HepG2 (cell line): ENCODE results near the gene HS3ST2. TPM values are rescaled to one million over a fixed set of nuclear protein-coding genes. Genes with fewer than 3 reads are reported as not detected.

ENCODE experiments used
- GABPB1 ChIP-seq: IDR thresholded peaks from 2 replicates; pipeline ENCODE4 v1.6.1; 2016; ENCODE audit warnings: mild to moderate bottlenecking, missing genetic modification reagents, moderate library complexity, missing compliant biosample characterization
- MAFF ChIP-seq: IDR thresholded peaks from 2 replicates; pipeline ENCODE4 v1.6.1; 2011; ENCODE audit warnings: low read depth, low read length, improper control_type of control experiment
- MEIS1 ChIP-seq: sonication (generic); formaldehyde crosslinking; IDR thresholded peaks from 2 replicates; pipeline ENCODE4 v1.9.0; 2021; ENCODE audit warnings: mild to moderate bottlenecking, missing genetic modification reagents, moderate library complexity, borderline replicate concordance
- MLXIP ChIP-seq: sonication (generic); formaldehyde crosslinking; IDR thresholded peaks from 2 replicates; pipeline ENCODE4 v1.9.0; 2021; ENCODE audit warnings: missing genetic modification reagents, borderline replicate concordance
- PHB2 ChIP-seq: fragments of 450-650 bp; IDR thresholded peaks from 2 replicates; pipeline ENCODE4 v1.6.1; 2018; ENCODE audit not compliant: partially characterized antibody
- SOX5 ChIP-seq: IDR thresholded peaks from 2 replicates; pipeline ENCODE4 v1.6.1; 2016; ENCODE audit warnings: borderline replicate concordance
- TGIF2 ChIP-seq: IDR thresholded peaks from 2 replicates; pipeline ENCODE4 v1.6.1; 2016; ENCODE audit warnings: control low read depth, missing compliant biosample characterization
- ZNF326 ChIP-seq: sonication (generic); formaldehyde crosslinking; IDR thresholded peaks from 2 replicates; pipeline ENCODE4 v1.4.0; 2020; ENCODE audit warnings: missing genetic modification reagents, borderline replicate concordance
- ZNF362 ChIP-seq: sonication (generic); formaldehyde crosslinking; IDR thresholded peaks from 2 replicates; pipeline ENCODE4 v1.4.0; 2020; ENCODE audit warnings: missing genetic modification reagents, mild to moderate bottlenecking, borderline replicate concordance
- ZNF460 ChIP-seq: sonication (generic); formaldehyde crosslinking; IDR thresholded peaks from 2 replicates; pipeline ENCODE4 v1.5.1; 2020; ENCODE audit warnings: missing genetic modification reagents, mild to moderate bottlenecking, borderline replicate concordance
- ZNF563 ChIP-seq: sonication (generic); formaldehyde crosslinking; IDR thresholded peaks from 2 replicates; pipeline ENCODE4 v1.8.0; 2022; ENCODE audit warnings: mild to moderate bottlenecking, moderate library complexity, missing genetic modification reagents
- ZNF570 ChIP-seq: sonication (generic); formaldehyde crosslinking; IDR thresholded peaks from 2 replicates; pipeline ENCODE4 v1.4.0; 2020; ENCODE audit warnings: mild to moderate bottlenecking, missing genetic modification reagents, borderline replicate concordance
- ZNF710 ChIP-seq: sonication (generic); formaldehyde crosslinking; IDR thresholded peaks from 2 replicates; pipeline ENCODE4 v1.5.0; 2020; ENCODE audit warnings: mild to moderate bottlenecking, missing genetic modification reagents, borderline replicate concordance
- polyA plus RNA-seq, 8 experiments: library from polyadenylated mRNA; depleted of rRNA in 3 of 8; stranded (reverse) in 7 of 8; unstranded in 1 of 8; fragments of >200 nt; fragmentation: Illumina TruSeq in 4 of 8; extraction: Trizol in 4 of 8; gene quantifications; 2 replicates each; pipeline versions ENCODE4 v1.2.1 to v1.2.3, GENCODE V29; 2011 to 2016; ENCODE audit warnings: low read depth in 4 of 8, missing spikeins in 1 of 8, mixed read lengths in 1 of 8; ENCODE audit not compliant: insufficient read depth in 1 of 8
- total RNA-seq, 5 experiments: library from RNA; depleted of rRNA; stranded (reverse); fragments of >200 nt; fragmentation: Illumina TruSeq; extraction: Trizol; gene quantifications; 2 replicates each; pipeline ENCODE4 v1.2.3, GENCODE V29; 2016; ENCODE audit warnings: low read depth in 1 of 5

HS3ST2 gene
- total and polyA plus RNA-seq, 2 of the 13 experiments (the other 11 are each of a cell fraction or from before 2014, with no cell fraction given): not detected

- no peak for TF ChIP-seq TGIF2 (CRISPR knock-in tag)
- no peak for TF ChIP-seq ZNF563
- no peak for TF ChIP-seq ZNF362 (CRISPR knock-in tag)
- TF ChIP-seq MAFF: no peak
- TF ChIP-seq ZNF460: no peak
- TF ChIP-seq GABPB1: no peak
- no peak for TF ChIP-seq ZNF326 (CRISPR knock-in tag)
- TF ChIP-seq PHB2: no peak
- no peak for TF ChIP-seq MLXIP (CRISPR knock-in tag)
- TF ChIP-seq ZNF710 (CRISPR knock-in tag): no peak
- TF ChIP-seq ZNF570: no peak
- TF ChIP-seq SOX5 (CRISPR knock-in tag): no peak
- no peak for TF ChIP-seq MEIS1 (CRISPR knock-in tag)
Observed at GRCh38 chr16:22879466-22879865, 65.5 kb downstream of the HS3ST2 start (continued).
